Measurements from ENCODE around the gene TYW1B. TPM values are rescaled to one million over a fixed set of nuclear protein-coding genes. Genes with fewer than 3 reads are reported as not detected.
"Not testable (repeated sequence)": the region's sequence is repeated elsewhere in the genome, so short reads cannot be mapped to it uniquely, and the experiment has no call there.

TYW1B gene
- total and polyA plus RNA-seq, 11 donors: 0.44 to 5.7 (median 1.9) TPM

DNA sequence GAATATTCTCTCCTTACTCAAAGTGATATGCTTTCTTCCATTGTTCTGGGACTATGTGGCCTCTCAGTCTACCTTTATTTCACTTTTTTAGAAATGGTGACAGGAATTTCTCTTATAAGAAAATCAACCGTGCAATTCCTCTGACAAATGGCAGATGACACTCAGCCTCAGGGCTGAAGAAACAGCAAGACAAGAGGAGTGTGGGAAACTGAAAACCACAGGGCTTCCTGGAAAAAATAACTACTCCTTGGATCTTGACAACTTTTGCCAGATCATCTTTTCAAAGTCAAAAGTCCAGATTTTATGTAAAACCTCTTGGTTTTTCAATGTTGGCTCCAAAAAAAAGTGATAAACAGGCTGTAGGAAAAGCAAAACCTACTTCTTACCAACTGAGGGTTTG lies 121.5 kb downstream of the TYW1B start:
- no peaks in the 10 kb centered on the region for H3K9me3 ChIP-seq
- WGBS, 4 donors: 75 to 85% (median 76%) methylated on average over 1 of the region's 1 CpG
- no peak overlapping the region for H3K4me3 ChIP-seq
- ATAC-seq (no peak), DNase-seq (no peak)
- H3K36me3 ChIP-seq: peaks cover 0 to 4% (median 0%) of the 10 kb centered on the region in 9 donors
- H3K4me1 ChIP-seq: no peaks in the 10 kb centered on the region
- no peaks in the 10 kb centered on the region for H3K27me3 ChIP-seq
- TF ChIP-seq POLR2A (IDR thresholded peaks at IDR 0.05): no peak
- TF ChIP-seq, protein P1, sequence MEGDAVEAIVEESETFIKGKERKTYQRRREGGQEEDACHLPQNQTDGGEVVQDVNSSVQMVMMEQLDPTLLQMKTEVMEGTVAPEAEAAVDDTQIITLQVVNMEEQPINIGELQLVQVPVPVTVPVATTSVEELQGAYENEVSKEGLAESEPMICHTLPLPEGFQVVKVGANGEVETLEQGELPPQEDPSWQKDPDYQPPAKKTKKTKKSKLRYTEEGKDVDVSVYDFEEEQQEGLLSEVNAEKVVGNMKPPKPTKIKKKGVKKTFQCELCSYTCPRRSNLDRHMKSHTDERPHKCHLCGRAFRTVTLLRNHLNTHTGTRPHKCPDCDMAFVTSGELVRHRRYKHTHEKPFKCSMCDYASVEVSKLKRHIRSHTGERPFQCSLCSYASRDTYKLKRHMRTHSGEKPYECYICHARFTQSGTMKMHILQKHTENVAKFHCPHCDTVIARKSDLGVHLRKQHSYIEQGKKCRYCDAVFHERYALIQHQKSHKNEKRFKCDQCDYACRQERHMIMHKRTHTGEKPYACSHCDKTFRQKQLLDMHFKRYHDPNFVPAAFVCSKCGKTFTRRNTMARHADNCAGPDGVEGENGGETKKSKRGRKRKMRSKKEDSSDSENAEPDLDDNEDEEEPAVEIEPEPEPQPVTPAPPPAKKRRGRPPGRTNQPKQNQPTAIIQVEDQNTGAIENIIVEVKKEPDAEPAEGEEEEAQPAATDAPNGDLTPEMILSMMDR (IDR thresholded peaks at IDR 0.05): no peak
- intact Hi-C loops (cut with DNase I): no loop called here
- no peak overlapping the region for H3K27ac ChIP-seq

DNA sequence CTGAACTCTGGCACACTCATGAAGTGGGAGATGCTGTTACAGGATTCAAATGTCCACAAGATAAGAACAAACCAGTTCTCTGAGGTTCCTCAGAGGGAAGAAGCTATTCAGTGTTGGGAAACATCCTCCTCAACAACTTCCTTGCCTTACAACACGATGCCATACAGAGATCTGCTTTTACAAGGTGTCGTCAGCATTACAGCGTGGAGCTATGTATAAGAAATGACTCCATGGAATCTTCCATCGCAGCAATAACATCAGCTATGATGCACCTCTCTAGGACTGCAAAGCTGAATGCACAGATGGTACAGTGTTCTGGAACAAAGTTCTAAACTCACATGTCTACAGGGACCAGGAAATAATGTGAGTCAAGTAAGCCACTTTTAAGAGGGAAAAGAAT lies 122.3 kb downstream of the TYW1B start:
- H3K27me3 ChIP-seq; H3K9me3 ChIP-seq; H3K4me3 ChIP-seq; H3K36me3 ChIP-seq; ATAC-seq; intact Hi-C loops (cut with DNase I); H3K27ac ChIP-seq; DNase-seq; H3K4me1 ChIP-seq: not testable (repeated sequence)
- 63 to 78% (median 71%) methylated on average over 3 to 4 of the region's 4 CpGs for WGBS, 4 donors

DNA sequence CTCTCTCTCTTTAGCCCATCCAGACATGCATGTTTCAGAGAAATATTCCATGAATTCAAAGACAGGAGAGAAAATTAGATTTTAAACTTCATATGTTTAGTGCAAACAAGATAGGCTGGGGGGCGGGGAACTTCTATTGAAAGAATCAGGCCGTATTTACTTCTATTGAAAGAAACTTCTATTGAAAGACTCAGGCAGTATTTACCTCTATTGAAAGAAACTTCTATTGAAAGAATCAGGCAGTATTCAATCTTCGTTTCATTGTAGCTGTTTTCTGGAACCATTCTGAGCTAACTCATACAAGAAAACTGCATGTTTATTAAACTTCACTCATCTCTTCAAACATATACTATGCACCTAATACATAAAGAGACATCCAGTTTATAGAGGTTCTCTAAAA lies 123.1 kb downstream of the TYW1B start:
- H3K27me3 ChIP-seq: no peaks in the 10 kb centered on the region
- H3K36me3 ChIP-seq: peaks cover 0 to 4% (median 0%) of the 10 kb centered on the region in 9 donors
- intact Hi-C loops (cut with DNase I): no loop called here
- WGBS, 4 donors: 94 to 95% (median 95%) methylated on average over 3 of the region's 3 CpGs
- DNase-seq (no peak), ATAC-seq (no peak)
- TF ChIP-seq, protein P1 (IDR thresholded peaks at IDR 0.05): no peak
- no peak for TF ChIP-seq POLR2A (IDR thresholded peaks at IDR 0.05)
- H3K4me3 ChIP-seq: no peak overlapping the region
- no peaks in the 10 kb centered on the region for H3K9me3 ChIP-seq
- H3K27ac ChIP-seq: no peak overlapping the region
- H3K4me1 ChIP-seq: no peaks in the 10 kb centered on the region

DNA sequence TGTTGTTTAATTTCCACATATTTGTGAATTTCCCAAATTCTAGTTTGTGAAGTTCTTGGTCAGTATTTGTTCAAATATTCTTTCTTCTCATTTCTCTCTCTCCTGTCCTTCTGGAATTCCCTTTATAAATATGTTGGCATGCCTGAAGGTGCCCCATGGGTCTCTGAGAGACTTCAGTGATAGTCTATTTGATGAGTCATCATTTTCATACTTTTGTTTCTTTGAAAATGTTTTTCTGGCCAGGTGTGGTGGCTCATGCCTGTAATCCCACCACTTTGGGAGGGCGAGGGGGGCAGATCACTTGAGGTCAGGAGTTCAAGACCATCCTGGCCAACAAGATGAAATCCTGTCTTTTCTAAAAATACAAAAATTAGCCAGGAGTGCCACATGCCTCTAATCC lies 127.5 kb downstream of the TYW1B start:
- H3K4me1 ChIP-seq; ATAC-seq; DNase-seq; H3K27me3 ChIP-seq; H3K36me3 ChIP-seq; H3K27ac ChIP-seq; H3K4me3 ChIP-seq; H3K9me3 ChIP-seq; intact Hi-C loops (cut with DNase I): not testable (repeated sequence)
- 96 to 100% (median 99%) methylated on average over 1 of the region's 1 CpG for WGBS, 4 donors

DNA sequence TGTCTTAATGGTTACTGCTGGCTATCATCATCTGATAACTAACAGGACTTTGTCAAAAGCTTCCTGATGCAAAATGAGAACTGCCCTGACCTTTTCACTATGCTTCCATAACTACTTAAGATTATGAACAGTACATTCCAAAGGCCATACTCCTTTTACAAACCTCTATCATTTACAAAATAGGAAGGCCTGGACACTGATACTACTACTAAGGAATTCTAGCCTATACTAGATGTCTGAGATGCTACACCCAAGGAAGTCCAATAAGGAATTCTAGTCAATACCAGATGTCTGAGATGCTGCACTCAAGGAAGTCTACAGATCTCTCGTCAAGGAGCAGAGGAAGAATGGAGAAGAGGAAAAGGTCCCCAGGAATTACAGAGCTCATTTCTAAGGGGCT lies 130.9 kb downstream of the TYW1B start:
- intact Hi-C loops (cut with DNase I): not testable (repeated sequence)
- WGBS, 4 donors: 40 to 64% (median 54%) methylated on average over 1 of the region's 1 CpG

DNA sequence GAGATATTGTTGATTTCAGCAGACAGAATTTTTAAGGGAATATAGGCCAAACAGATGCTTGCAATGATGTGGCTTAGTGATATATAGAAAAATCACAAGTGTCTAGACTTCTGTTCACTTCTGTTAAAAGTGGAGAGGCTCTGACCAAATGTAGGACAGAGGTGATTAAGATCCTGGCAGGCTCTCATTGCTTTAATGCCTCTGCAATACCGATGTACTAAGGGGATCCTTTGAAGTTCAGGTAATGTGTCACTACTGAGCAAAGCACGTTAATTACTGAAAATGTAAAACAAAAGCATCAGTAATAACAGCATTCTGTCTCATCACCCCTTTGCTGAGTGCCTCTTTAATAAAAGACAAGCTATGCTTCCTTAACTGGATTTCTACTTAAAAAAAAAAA lies 131.4 kb downstream of the TYW1B start:
- H3K4me1 ChIP-seq; H3K4me3 ChIP-seq; intact Hi-C loops (cut with DNase I); H3K27me3 ChIP-seq; DNase-seq; H3K27ac ChIP-seq; ATAC-seq; H3K9me3 ChIP-seq: not testable (repeated sequence)
- H3K36me3 ChIP-seq: peaks cover 0 to 12% (median 7%) of the 10 kb centered on the region in 9 donors
- 21 to 58% (median 42%) methylated on average over 2 of the region's 2 CpGs for WGBS, 4 donors

More for the DNA sequence above, 130.9 kb downstream of the TYW1B start:
- not testable (repeated sequence) for H3K27me3 ChIP-seq, H3K4me1 ChIP-seq, DNase-seq, H3K4me3 ChIP-seq, H3K9me3 ChIP-seq
- H3K36me3 ChIP-seq: peaks cover 0 to 12% (median 7%) of the 10 kb centered on the region in 9 donors
- ATAC-seq: peak in 1 of 4 donors; percentile 24
- H3K27ac ChIP-seq: peak overlapping the region in 1 of 12 donors; percentile 49

DNA sequence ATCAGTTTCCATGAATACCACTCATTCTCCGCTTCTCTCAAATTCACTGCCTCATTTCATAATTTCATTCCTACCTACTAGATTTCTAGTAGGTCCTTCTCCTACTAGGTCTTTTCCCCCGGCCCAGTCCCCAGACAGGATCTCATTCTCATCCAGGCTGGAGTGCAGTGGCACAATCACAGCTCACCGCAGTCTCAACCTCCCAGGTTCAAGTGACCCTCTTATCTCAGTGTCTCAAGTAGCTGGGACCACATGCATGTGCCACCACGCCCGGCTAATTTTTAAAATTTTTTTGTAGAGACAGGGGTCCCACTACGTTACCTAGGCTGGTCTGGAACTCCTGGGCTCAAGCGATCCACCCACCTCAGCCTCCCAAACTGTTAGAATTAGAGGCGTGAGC lies 132.5 kb downstream of the TYW1B start:
- intact Hi-C loops (cut with DNase I); H3K27ac ChIP-seq: not testable (repeated sequence)
- 89 to 93% (median 92%) methylated on average over 8 of the region's 8 CpGs for WGBS, 4 donors

DNA sequence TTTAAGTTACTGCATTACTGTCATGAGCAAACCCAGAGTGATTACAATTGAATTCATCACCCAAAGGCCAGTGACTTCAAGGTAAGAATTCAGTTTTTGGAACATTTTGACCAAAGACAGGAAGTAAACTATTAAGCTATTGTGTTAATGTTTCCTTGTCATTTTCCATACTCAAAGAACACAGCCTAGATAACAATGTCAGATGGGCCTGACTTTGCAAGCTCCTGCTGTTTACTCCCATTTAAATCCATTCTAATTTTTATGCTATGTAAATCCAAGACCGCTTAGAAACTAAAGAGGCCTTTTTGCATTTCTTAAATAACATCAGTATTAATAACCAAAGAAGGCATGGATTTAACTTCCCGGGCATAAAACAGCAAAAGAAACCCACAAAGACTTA lies 136.6 kb downstream of the TYW1B start:
- H3K9me3 ChIP-seq; DNase-seq; H3K27me3 ChIP-seq; H3K4me3 ChIP-seq; H3K4me1 ChIP-seq; intact Hi-C loops (cut with DNase I): not testable (repeated sequence)
- peak in 1 of 4 donors; percentile 41 for ATAC-seq
- WGBS, 4 donors: 70 to 79% (median 74%) methylated on average over 2 of the region's 2 CpGs
- Histone ChIP-seq H3K36me3 (peaks cover 0 to 13% (median 8%) of the 10 kb centered on the region in 9 donors), H3K27ac (peak overlapping the region in 7 of 12 donors; percentile 28 to 74 (median 41))

More for the DNA sequence above, 132.5 kb downstream of the TYW1B start:
- ATAC-seq, H3K4me3 ChIP-seq, H3K9me3 ChIP-seq, H3K4me1 ChIP-seq, H3K27me3 ChIP-seq, DNase-seq: not testable (repeated sequence)
- H3K36me3 ChIP-seq: peaks cover 0 to 13% (median 7%) of the 10 kb centered on the region in 9 donors

DNA sequence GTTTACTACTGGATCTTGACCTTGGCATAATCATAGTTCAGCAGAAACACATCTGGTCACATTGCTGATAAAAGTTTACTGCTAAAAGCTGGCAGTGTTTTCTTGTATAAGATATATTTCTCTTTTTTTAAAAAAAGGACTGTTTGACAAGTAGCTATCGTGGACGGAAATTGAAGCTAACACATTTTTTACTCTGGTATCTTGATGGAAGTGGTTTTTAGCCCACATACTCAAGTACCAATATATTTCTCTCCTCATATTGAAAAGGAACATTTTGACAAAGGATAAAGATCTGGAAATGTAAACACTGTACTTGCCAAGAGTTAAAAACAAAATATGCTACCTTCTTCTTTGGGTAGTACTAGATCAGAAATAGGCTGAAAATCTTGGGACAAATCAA lies 137.8 kb downstream of the TYW1B start:
- H3K27ac ChIP-seq; H3K4me1 ChIP-seq; intact Hi-C loops (cut with DNase I); DNase-seq; H3K4me3 ChIP-seq; H3K9me3 ChIP-seq; ATAC-seq; H3K27me3 ChIP-seq: not testable (repeated sequence)
- WGBS, 4 donors: 78 to 90% (median 82%) methylated on average over 2 of the region's 2 CpGs
- H3K36me3 ChIP-seq: peaks cover 0 to 13% (median 8%) of the 10 kb centered on the region in 9 donors
